Neural progenitor cell (in vitro differentiated cells): ENCODE measurements around the gene TBXAS1. TPM values are rescaled to one million over a fixed set of nuclear protein-coding genes. Genes with fewer than 3 reads are reported as not detected.

Source experiments
- DNase-seq: peaks from one replicate; pipeline ENCODE4 v3.0.0-alpha.2; 2016; ENCODE audit warnings: low spot score
- H2AFZ ChIP-seq: fragments of 200-600 bp; sonication (generic); replicated peaks from 2 replicates; pipeline ENCODE4 v1.6.1; 2016; ENCODE audit warnings: antibody characterized with exemption
- H3F3A ChIP-seq: fragments of 200-600 bp; sonication (generic); 2 replicates; pipeline ENCODE4 v1.6.1; 2016; ENCODE audit warnings: antibody characterized with exemption, low read depth
- H3K27ac ChIP-seq: fragments of 200-600 bp; sonication (generic); 2 replicates; pipeline ENCODE4 v1.5.1; 2016; ENCODE audit warnings: mild to moderate bottlenecking
- H3K27me3 ChIP-seq: fragments of 200-600 bp; sonication (generic); 2 replicates; pipeline ENCODE4 v1.6.1; 2016; ENCODE audit warnings: mild to moderate bottlenecking, moderate library complexity
- H3K36me3 ChIP-seq: fragments of 200-600 bp; sonication (generic); 2 replicates; pipeline ENCODE4 v1.5.1; 2016
- H3K4me1 ChIP-seq: fragments of 200-600 bp; sonication (generic); 2 replicates; pipeline ENCODE4 v1.6.1; 2016; ENCODE audit warnings: mixed run types
- H3K4me2 ChIP-seq: fragments of 200-600 bp; sonication (generic); 2 replicates; pipeline ENCODE4 v1.6.1; 2016
- H3K4me3 ChIP-seq: fragments of 200-600 bp; sonication (generic); 2 replicates; pipeline ENCODE4 v1.5.1; 2016
- H3K79me2 ChIP-seq: fragments of 200-600 bp; sonication (generic); 2 replicates; pipeline ENCODE4 v1.6.1; 2016; ENCODE audit warnings: low read depth
- H3K9ac ChIP-seq: fragments of 200-600 bp; sonication (generic); 2 replicates; pipeline ENCODE4 v1.6.1; 2016
- H3K9me3 ChIP-seq: fragments of 200-600 bp; sonication (generic); 2 replicates; pipeline ENCODE4 v1.5.1; 2016; ENCODE audit warnings: low read depth
- H4K20me1 ChIP-seq: fragments of 200-600 bp; sonication (generic); 2 replicates; pipeline ENCODE4 v1.6.1; 2016; ENCODE audit warnings: low read depth
- H3K27ac Mint-ChIP-seq: 3 replicates; pipeline ENCODE4 v1.8.0; 2021; ENCODE audit warnings: mixed read lengths
- H3K27me3 Mint-ChIP-seq: 2 replicates; pipeline ENCODE4 v1.8.0; 2022; ENCODE audit warnings: low read depth, mild to moderate bottlenecking, inconsistent platforms, moderate library complexity, mixed read lengths; ENCODE audit not compliant: insufficient read depth
- H3K36me3 Mint-ChIP-seq: 3 replicates; pipeline ENCODE4 v1.8.0; 2021; ENCODE audit warnings: mixed read lengths
- H3K4me1 Mint-ChIP-seq: 3 replicates; pipeline ENCODE4 v1.8.0; 2021; ENCODE audit warnings: mixed read lengths
- H3K4me3 Mint-ChIP-seq: 3 replicates; pipeline ENCODE4 v1.8.0; 2021; ENCODE audit warnings: mild to moderate bottlenecking, moderate library complexity, mixed read lengths
- H3K9me3 Mint-ChIP-seq: 3 replicates; pipeline ENCODE4 v1.8.0; 2020; ENCODE audit warnings: mixed read lengths
- CTCF ChIP-seq: fragments of 200-600 bp; sonication (generic); IDR thresholded peaks from 2 replicates; pipeline ENCODE4 v1.5.1; 2017; ENCODE audit warnings: antibody characterized with exemption, mild to moderate bottlenecking
- EZH2 ChIP-seq: fragments of 200-600 bp; sonication (generic); IDR thresholded peaks from 2 replicates; pipeline ENCODE4 v1.6.1; 2017; ENCODE audit warnings: antibody characterized with exemption, mild to moderate bottlenecking, moderate library complexity
- EZH2phosphoT487 ChIP-seq: fragments of 200-600 bp; sonication (generic); IDR thresholded peaks from 2 replicates; pipeline ENCODE4 v1.6.1; 2017; ENCODE audit warnings: antibody characterized with exemption
- total RNA-seq: library from RNA; depleted of rRNA; stranded (reverse); fragments of >200 nt; gene quantifications from 2 replicates; pipeline ENCODE4 v1.2.3, GENCODE V29; 2015; ENCODE audit warnings: low replicate concordance

The TBXAS1 gene
- total RNA-seq, 1 donor from 2014 or later, result not detected

- H3K27me3 ChIP-seq, result no peaks in the 10 kb centered on the region
- TF ChIP-seq EZH2 (no peak), EZH2phosphoT487 (no peak), CTCF (no peak)
- no peaks in the 10 kb centered on the region for H3K9me3 ChIP-seq
- no peak overlapping the region for H3K27ac ChIP-seq
- no peak overlapping the region for H3K9ac ChIP-seq
- no peaks in the 10 kb centered on the region for H3K79me2 ChIP-seq
- H3K36me3 ChIP-seq, result no peaks in the 10 kb centered on the region
- H3K36me3 Mint-ChIP-seq, result no peaks in the 10 kb centered on the region
- H3K9me3 Mint-ChIP-seq, result peaks cover 2% of the 10 kb centered on the region
- H4K20me1 ChIP-seq, result no peaks in the 10 kb centered on the region
- DNase-seq, result no peak
- H3F3A ChIP-seq, result no peaks in the 10 kb centered on the region
- no peak overlapping the region for H2AFZ ChIP-seq
- H3K27ac Mint-ChIP-seq, result peak overlapping the region; percentile 34
- no peaks in the 10 kb centered on the region for H3K4me1 Mint-ChIP-seq
- H3K4me1 ChIP-seq, result no peaks in the 10 kb centered on the region
- peaks cover 14% of the 10 kb centered on the region for H3K27me3 Mint-ChIP-seq
- no peak overlapping the region for H3K4me2 ChIP-seq
- peak overlapping the region; percentile 52 for H3K4me3 Mint-ChIP-seq
- H3K4me3 ChIP-seq, result no peak overlapping the region
Observed at GRCh38 chr7:140018125-140019043, 189.3 kb downstream of the TBXAS1 start.

- Histone ChIP-seq H4K20me1 (no peaks in the 10 kb centered on the region), H3K4me2 (no peak overlapping the region), H3K27ac (no peak overlapping the region), H3K79me2 (no peaks in the 10 kb centered on the region), H3K4me3 (no peak overlapping the region), H3K36me3 (no peaks in the 10 kb centered on the region), H3F3A (no peaks in the 10 kb centered on the region), H3K4me1 (no peaks in the 10 kb centered on the region), H2AFZ (no peak overlapping the region), H3K27me3 (no peaks in the 10 kb centered on the region), H3K9ac (no peak overlapping the region), H3K9me3 (no peaks in the 10 kb centered on the region)
- Mint-ChIP-seq H3K27me3 (peaks cover 11% of the 10 kb centered on the region), H3K4me1 (no peaks in the 10 kb centered on the region), H3K4me3 (no peak overlapping the region), H3K36me3 (no peaks in the 10 kb centered on the region), H3K9me3 (peaks cover 2% of the 10 kb centered on the region), H3K27ac (no peak overlapping the region)
- DNase-seq, result no peak
- TF ChIP-seq CTCF, result no peak
- TF ChIP-seq EZH2phosphoT487, result no peak
- TF ChIP-seq EZH2, result no peak
Observed at GRCh38 chr7:140019172-140019571, 190.1 kb downstream of the TBXAS1 start.

- Mint-ChIP-seq H3K4me1 (no peaks in the 10 kb centered on the region), H3K36me3 (no peaks in the 10 kb centered on the region), H3K9me3 (peaks cover 2% of the 10 kb centered on the region), H3K4me3 (no peak overlapping the region), H3K27ac (no peak overlapping the region), H3K27me3 (peaks cover 9% of the 10 kb centered on the region)
- Histone ChIP-seq H3K9me3 (no peaks in the 10 kb centered on the region), H3K4me2 (no peak overlapping the region), H3F3A (no peaks in the 10 kb centered on the region), H3K36me3 (no peaks in the 10 kb centered on the region), H3K4me1 (no peaks in the 10 kb centered on the region), H3K27ac (no peak overlapping the region), H4K20me1 (no peaks in the 10 kb centered on the region), H3K9ac (no peak overlapping the region), H3K79me2 (no peaks in the 10 kb centered on the region), H3K4me3 (no peak overlapping the region), H2AFZ (no peak overlapping the region), H3K27me3 (no peaks in the 10 kb centered on the region)
- no peak for TF ChIP-seq EZH2phosphoT487
- TF ChIP-seq CTCF, result no peak
- no peak for TF ChIP-seq EZH2
- DNase-seq, result no peak
Observed at GRCh38 chr7:140019606-140020005, 190.5 kb downstream of the TBXAS1 start.
